GM12891 (cell line): ENCODE results near the gene ATP5PO.

Experiments
- POLR2A ChIP-seq: IDR thresholded peaks from 2 replicates; pipeline ENCODE4 v1.6.1; 2011; ENCODE audit warnings: low read depth, low read length, control low read depth
- POLR2AphosphoS5 ChIP-seq: IDR thresholded peaks from 2 replicates; pipeline ENCODE4 v1.6.1; 2011; ENCODE audit warnings: low read depth, low read length, control low read depth
- POU2F2 ChIP-seq: IDR thresholded peaks from 2 replicates; pipeline ENCODE4 v1.6.1; 2011; ENCODE audit warnings: low read depth, mild to moderate bottlenecking, control low read depth, low read length, moderate library complexity
- SPI1 ChIP-seq: IDR thresholded peaks from 2 replicates; pipeline ENCODE4 v1.6.1; 2011; ENCODE audit warnings: low read depth, low read length, control low read depth
- TAF1 ChIP-seq: IDR thresholded peaks from 2 replicates; pipeline ENCODE4 v1.6.1; 2011; ENCODE audit warnings: low read depth, low read length, control low read depth

DNA sequence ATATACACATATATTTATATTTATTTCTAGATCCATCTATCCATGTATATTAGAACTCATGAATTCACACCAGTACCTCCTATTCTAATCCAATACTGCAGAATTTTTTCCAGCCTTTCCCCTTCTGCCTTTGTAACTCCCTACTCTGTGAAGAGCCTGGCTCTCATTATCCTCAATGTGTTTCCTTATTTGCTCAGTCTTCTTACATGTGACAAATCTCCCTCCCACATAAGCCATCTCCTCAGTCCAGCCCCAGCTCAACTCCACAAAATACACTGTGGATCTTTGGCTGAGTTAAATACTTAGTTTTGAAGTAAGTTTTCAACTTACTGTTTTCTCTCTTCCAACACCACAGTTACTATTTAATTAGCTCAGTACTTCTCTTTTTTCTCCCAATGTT, 45.7 kb downstream of the ATP5PO start:
- TF ChIP-seq POLR2A (no peak), TAF1 (no peak), POLR2AphosphoS5 (no peak), SPI1 (no peak), POU2F2 (no peak)
